GM19372 (cell line): ENCODE measurements around the gene SNX9.
"Not testable (repeated sequence)": the region's sequence is repeated elsewhere in the genome, so short reads cannot be mapped to it uniquely, and the experiment has no call there.

Experiments used
- ATAC-seq: cut with Tn5 transposase; IDR thresholded peaks from one replicate; pipeline ENCODE4 v1.9.1; 2021; ENCODE audit warnings: mild to moderate bottlenecking, low read depth, moderate library complexity; ENCODE audit not compliant: unreplicated experiment

The SNX9 gene

GRCh38 chr6:157879873-157880254 is 56.8 kb downstream of the SNX9 start:
- ATAC-seq, result peak; percentile 30

- no peak for ATAC-seq
Observed at GRCh38 chr6:157880534-157880933, 57.5 kb downstream of the SNX9 start.

- ATAC-seq, result no peak
Observed at GRCh38 chr6:157881342-157881741, 58.3 kb downstream of the SNX9 start.

GRCh38 chr6:157884756-157885155 is 61.7 kb downstream of the SNX9 start:
- ATAC-seq, result no peak

- no peak for ATAC-seq
Observed at GRCh38 chr6:157885211-157885788, 62.3 kb downstream of the SNX9 start.

- ATAC-seq, result no peak
Observed at GRCh38 chr6:157885876-157886275, 62.8 kb downstream of the SNX9 start.

- no peak for ATAC-seq
Observed at GRCh38 chr6:157887892-157888291, 64.8 kb downstream of the SNX9 start.

- no peak for ATAC-seq
Observed at GRCh38 chr6:157891544-157892362, 68.7 kb downstream of the SNX9 start.

GRCh38 chr6:157892363-157892877 is 69.4 kb downstream of the SNX9 start:
- no peak for ATAC-seq

- no peak for ATAC-seq
Observed at GRCh38 chr6:157893238-157893637, 70.2 kb downstream of the SNX9 start.

GRCh38 chr6:157895585-157895984 is 72.5 kb downstream of the SNX9 start:
- ATAC-seq, result no peak

GRCh38 chr6:157896932-157897331 is 73.9 kb downstream of the SNX9 start:
- ATAC-seq, result no peak

- ATAC-seq, result no peak
Observed at GRCh38 chr6:157898169-157898568, 75.1 kb downstream of the SNX9 start.

GRCh38 chr6:157898640-157899039 is 75.6 kb downstream of the SNX9 start:
- no peak for ATAC-seq

- ATAC-seq, result not testable (repeated sequence)
Observed at GRCh38 chr6:157900262-157900661, 77.2 kb downstream of the SNX9 start.

GRCh38 chr6:157900751-157901150 is 77.7 kb downstream of the SNX9 start:
- not testable (repeated sequence) for ATAC-seq

GRCh38 chr6:157904999-157905398 is 82.0 kb downstream of the SNX9 start:
- ATAC-seq, result no peak

- no peak for ATAC-seq
Observed at GRCh38 chr6:157905590-157906342, 82.7 kb downstream of the SNX9 start.

GRCh38 chr6:157906537-157907061 is 83.6 kb downstream of the SNX9 start:
- ATAC-seq, result no peak

GRCh38 chr6:157907651-157908050 is 84.6 kb downstream of the SNX9 start:
- ATAC-seq, result no peak
